GM18861 (cell line): ENCODE results near the gene CHD2.

Experiments
- ATAC-seq: cut with Tn5 transposase; IDR thresholded peaks from one replicate; pipeline ENCODE4 v1.9.1; 2021; ENCODE audit not compliant: unreplicated experiment

Gene CHD2

GRCh38 chr15:93065641-93066045, 165.5 kb downstream of the CHD2 start:
- ATAC-seq, result no peak

- no peak for ATAC-seq
Measured at GRCh38 chr15:93066224-93066681, 166.1 kb downstream of the CHD2 start.

DNA sequence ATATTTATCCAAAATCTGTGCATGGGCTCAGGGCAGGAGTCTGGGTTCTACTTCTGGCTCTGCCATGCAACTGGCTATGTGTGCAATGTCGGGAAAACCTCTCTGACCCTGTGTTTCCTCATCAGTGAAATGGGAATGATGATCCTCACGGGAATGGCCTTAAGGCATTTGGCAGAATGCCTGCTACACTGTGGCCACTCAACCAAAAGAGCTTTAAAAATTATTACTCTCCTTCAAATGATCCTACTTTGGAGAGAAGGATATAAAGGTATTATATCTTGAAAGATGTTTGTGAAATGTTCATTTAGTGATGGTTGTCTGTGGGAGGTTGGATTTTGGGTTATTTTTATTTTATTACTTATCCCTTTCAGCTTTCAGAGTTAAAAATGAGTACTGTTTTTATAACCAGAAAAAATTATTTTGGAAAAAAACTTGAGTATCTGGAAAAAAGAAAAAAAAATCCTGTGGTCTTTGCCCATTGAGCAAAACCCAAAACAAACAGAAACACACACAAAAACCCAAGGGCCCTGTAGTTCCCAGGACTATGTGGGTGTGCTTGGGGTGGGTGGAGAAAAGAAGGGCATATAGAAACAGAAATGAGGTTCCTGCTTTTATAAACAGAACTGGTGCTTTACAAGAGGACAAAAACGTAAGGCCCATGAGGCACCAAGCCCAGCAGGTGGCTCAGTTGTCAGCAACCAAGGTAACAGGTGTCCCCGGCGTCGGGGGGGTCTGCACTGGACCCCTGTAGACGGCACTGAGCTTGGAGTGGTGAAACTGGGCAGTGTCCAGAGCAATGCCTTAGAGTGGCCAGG, 166.9 kb downstream of the CHD2 start:
- no peak for ATAC-seq

GRCh38 chr15:93067649-93068085, 167.5 kb downstream of the CHD2 start:
- no peak for ATAC-seq

DNA sequence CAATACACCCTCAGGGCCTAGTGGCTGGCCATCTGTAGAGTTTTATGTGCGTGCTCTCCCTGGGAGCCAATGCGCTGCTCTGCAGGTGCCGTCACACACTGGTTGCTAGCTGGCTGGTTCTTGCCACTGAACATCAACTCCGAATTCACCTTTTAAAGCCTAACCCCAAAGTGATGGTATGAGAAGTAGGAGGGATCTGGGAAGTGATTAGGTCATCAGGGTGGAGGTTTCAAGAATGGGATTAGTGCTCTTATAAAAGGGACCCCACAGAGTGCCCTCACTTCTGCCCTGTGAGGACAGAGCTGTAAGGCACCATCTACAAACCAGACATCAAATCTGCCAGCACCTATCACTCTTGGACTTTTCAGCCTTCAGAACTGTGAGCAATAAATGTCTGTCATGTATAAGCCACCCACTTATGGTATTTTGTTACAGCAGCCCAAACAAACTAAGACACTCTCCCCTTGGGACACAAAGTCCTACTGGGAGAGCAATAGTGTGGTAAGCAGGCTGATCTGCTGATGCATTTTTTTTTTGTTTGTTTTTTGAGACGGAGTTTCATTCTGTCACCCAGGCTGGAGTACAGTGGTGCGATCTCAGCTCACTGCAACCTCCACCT, 168.6 kb downstream of the CHD2 start:
- ATAC-seq, result no peak

GRCh38 chr15:93070132-93070531, 170.0 kb downstream of the CHD2 start:
- ATAC-seq, result no peak

DNA sequence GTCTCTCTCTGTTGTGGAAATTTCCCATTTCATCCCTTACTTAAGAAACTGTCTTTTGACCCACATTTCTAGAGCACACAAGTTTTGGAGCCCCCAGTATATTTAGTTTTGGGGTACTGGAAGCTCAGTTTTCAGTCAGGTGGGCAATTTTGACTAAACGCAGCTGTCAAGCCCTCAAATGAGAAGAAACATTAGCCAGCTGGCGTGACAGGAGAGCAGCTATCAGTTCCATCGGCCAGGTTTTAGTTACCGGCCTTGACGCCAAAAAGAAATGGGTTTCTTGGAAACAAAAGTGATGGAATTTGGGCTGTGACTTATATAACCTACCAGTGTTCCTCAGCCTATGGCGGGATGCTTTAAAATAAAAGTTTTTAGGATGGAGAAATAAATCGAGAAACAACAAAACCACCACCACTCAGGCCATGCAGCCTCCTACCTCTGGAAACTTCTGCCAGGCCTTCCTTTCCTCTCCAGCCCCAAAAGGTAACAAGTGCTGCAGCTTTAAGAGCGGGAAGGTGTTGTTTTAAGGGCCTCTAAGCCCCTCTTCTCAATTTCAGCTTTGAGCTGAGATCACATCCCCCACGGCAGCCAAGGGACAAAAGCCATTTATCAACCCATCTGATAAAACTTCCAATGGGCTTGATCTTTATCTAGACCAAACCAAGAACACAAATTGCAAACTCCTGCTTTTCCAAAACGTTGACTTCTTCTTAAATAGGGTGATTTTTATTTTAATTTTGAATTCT, 170.6 kb downstream of the CHD2 start:
- no peak for ATAC-seq

DNA sequence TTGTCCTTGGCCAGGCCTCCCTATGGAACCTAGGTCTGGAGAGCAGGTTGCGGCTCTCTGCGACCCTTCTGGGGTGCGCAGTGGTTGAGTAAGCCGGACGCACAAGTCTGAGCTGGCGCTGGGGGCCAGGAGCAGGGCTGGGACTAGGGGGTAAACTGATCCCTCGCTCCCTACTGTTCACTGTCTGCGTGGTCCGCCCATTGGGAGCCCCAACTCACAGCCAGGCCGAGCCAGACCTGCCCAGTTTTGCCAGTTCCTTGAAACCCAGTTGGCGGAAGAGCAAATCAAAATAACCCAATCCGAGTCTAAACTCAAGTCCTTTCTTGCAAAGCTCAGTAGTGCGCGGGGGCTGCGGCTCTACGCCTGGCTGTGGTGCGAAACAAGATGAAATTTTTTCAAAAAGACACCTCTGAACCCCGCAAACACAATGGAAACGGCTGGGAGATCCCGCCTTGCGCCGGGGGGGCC, 171.4 kb downstream of the CHD2 start:
- ATAC-seq, result no peak

DNA sequence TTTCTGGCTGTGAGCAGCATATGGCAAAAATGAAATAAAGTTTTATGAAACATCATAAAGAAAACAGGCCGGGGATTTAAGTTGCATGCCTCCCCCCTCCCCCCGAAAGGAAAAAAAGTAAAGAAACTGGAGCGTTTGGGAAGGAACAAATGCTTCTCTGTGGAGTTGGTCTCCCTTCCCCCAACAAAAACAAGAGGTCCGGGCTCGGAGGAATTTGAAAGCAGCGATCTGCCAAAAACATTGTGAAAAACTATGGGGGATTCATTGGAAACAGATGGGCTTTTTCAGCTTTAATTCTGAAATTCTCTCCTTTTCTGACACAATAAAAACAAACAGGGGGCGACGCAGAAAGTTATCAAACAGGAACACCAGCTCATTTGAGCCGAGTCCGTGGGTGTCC, 171.9 kb downstream of the CHD2 start:
- ATAC-seq, result no peak

DNA sequence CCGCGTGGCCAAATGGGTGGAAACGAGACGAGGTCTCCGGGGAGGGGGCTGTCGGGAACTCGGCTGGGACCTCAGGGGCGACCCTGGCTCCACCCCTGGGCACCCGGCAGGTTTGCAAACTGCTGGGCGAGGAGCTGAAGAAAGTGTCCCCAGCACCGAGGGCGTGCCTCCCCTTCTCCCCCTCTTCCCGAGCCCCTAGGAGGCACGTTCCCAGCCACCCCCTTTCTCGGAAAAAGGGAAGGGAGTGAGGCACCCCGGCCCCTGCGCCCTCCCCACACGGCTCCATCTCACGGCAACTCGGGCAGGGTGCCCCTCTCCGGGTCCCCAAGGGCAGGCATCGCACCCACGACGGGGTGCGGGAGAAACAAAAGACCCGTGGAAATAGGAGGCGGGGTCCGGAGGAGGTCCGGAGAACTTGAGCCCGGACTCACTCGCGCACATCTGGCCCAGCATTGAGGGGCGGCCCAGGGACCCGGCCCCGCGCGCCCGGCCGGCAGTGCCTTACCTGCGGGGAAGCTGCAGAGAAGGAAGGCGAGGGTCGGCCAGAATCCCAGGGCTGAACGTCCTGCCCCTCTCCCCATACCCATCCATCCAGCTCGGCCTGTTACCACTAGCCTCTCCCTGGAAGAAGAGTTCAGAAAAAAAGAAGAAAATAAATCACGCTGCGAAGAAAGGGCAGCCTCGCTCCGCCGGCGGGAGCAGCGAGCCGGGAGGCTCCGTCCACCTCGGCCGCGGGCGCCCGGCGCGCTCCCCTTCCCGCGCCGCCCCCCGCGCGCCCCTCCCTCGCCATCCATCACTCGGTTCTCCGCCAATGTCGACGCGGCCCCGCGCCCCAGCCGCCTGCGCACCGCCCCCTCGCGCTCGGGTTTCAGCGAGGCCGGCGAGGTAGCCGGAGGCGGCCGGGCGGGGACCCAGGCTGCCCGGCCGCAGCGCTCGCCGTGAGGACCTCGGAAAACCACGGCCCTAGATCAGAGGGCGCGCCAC, 172.6 kb downstream of the CHD2 start:
- ATAC-seq, result no peak

DNA sequence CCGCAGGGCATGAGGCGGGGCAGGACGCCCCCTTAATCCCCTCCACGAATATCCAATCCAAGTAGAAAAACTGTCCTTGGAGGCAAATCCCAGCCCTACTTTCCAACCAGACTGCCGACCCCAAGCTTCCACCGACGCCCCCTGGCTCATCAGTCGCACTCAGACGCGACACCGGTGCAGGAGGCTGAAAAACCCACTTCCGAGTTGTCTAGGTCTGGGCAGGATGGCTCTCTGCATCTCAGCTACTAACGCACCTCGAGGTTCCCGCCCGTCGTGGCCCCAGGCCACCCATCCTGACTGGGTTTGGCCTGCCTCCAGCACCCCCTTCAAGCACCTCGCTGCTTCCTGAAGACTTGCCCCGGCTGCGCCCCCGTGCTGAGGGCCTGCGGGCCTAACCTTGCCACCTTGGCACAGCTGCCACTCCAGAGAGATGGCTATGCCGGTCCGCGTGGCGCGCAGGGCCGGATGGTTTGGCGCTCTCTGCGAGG, 173.4 kb downstream of the CHD2 start:
- ATAC-seq, result no peak

DNA sequence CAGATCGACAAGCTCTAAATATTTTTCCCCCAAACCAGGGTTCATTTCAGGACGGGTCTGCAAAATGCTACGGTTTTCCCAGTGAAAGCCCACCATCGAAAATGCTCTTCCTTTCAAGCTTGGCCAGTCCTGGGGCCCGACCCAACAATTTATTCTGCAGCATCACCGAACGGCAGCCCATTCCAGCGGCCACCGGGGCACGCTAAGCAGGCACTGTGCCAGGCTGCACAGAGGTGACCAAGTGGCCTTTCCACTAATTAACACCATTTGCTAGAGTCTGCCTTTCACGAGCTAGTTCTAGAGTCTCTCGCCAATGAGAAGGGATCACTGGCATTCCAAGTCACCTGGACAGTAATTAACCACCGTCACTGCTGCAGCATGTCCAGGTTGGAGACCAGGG, 174.5 kb downstream of the CHD2 start:
- no peak for ATAC-seq

- ATAC-seq, result no peak
Measured at GRCh38 chr15:93076217-93076616, 176.1 kb downstream of the CHD2 start.

GRCh38 chr15:93076875-93077274, 176.8 kb downstream of the CHD2 start:
- no peak for ATAC-seq
